Neural cell (in vitro differentiated cells): ENCODE results near the gene LMCD1. TPM values are rescaled to one million over a fixed set of nuclear protein-coding genes. Genes with fewer than 3 reads are reported as not detected.

Experiments
- H2AFZ ChIP-seq: fragments of 200-600, 300-800 bp; sonication (generic), shearing (Covaris generic); 2 replicates; pipeline ENCODE4 v1.6.0; 2014; ENCODE audit warnings: low read depth, mild to moderate bottlenecking, antibody characterized with exemption, low read length, moderate library complexity
- H3F3A ChIP-seq: fragments of 200-600 bp; shearing (Covaris generic); 2 replicates; pipeline ENCODE4 v1.6.1; 2016; ENCODE audit warnings: mild to moderate bottlenecking, moderate library complexity, mixed read lengths, antibody characterized with exemption, low read length; ENCODE audit not compliant: insufficient read depth, poor library complexity, severe bottlenecking
- H3K27ac ChIP-seq: fragments of 200-600, 300-800 bp; sonication (generic), shearing (Covaris generic); 2 replicates; pipeline ENCODE4 v1.5.1; 2014; ENCODE audit warnings: mild to moderate bottlenecking, low read length, moderate library complexity
- H3K27me3 ChIP-seq: fragments of 300-800, 200-600 bp; sonication (generic), shearing (Covaris generic); 2 replicates; pipeline ENCODE4 v1.6.0; 2014; ENCODE audit warnings: mild to moderate bottlenecking, low read depth, low read length, moderate library complexity; ENCODE audit not compliant: insufficient read depth
- H3K36me3 ChIP-seq: fragments of 300-800, 200-600 bp; sonication (generic), shearing (Covaris generic); 2 replicates; pipeline ENCODE4 v1.5.1; 2014; ENCODE audit warnings: mild to moderate bottlenecking, antibody characterized with exemption, low read length, moderate library complexity; ENCODE audit not compliant: insufficient read depth
- H3K4me2 ChIP-seq: fragments of 300-800, 200-600 bp; sonication (generic), shearing (Covaris generic); 2 replicates; pipeline ENCODE4 v1.6.0; 2014; ENCODE audit warnings: mild to moderate bottlenecking, low read length
- H3K4me3 ChIP-seq: fragments of 300-800, 200-600 bp; sonication (generic), shearing (Covaris generic); 2 replicates; pipeline ENCODE4 v1.5.1; 2014; ENCODE audit warnings: mild to moderate bottlenecking, low read length, moderate library complexity
- H3K79me2 ChIP-seq: fragments of 200-600 bp; shearing (Covaris generic); replicated peaks from 2 replicates; pipeline ENCODE4 v1.6.0; 2014; ENCODE audit warnings: mild to moderate bottlenecking, low read length, moderate library complexity; ENCODE audit not compliant: insufficient read depth
- H3K9ac ChIP-seq: fragments of 300-800, 200-600 bp; sonication (generic), shearing (Covaris generic); 2 replicates; pipeline ENCODE4 v1.6.1; 2016; ENCODE audit warnings: mild to moderate bottlenecking, low read length, mixed read lengths
- H3K9me2 ChIP-seq: fragments of 200-600 bp; shearing (Covaris generic); 2 replicates; pipeline ENCODE4 v1.6.1; 2016; ENCODE audit warnings: mild to moderate bottlenecking, low read length, mixed read lengths; ENCODE audit not compliant: insufficient read depth
- H3K9me3 ChIP-seq: fragments of 200-600, 300-800 bp; sonication (generic), shearing (Covaris generic); 2 replicates; pipeline ENCODE4 v1.6.1; 2016; ENCODE audit warnings: mild to moderate bottlenecking, mixed run types, low read length, moderate library complexity, mixed read lengths
- H4K20me1 ChIP-seq: fragments of 200-600 bp; shearing (Covaris generic); 2 replicates; pipeline ENCODE4 v1.6.1; 2016; ENCODE audit warnings: mild to moderate bottlenecking, mixed run types; ENCODE audit not compliant: insufficient read depth
- EP300 ChIP-seq: fragments of 450-650 bp; conservative IDR thresholded peaks from 2 replicates; pipeline ENCODE4 v1.6.1; 2014; ENCODE audit warnings: antibody characterized with exemption, mild to moderate bottlenecking, moderate library complexity; ENCODE audit not compliant: poor library complexity, severe bottlenecking
- EZH2 ChIP-seq: fragments of 200-600, 300-800 bp; shearing (Covaris generic), sonication (generic); IDR thresholded peaks from 2 replicates; pipeline ENCODE4 v1.6.1; 2014; ENCODE audit warnings: antibody characterized with exemption, low read length, borderline replicate concordance, mild to moderate bottlenecking; ENCODE audit not compliant: insufficient read depth, poor library complexity, severe bottlenecking
- MXI1 ChIP-seq: fragments of 450-650 bp; conservative IDR thresholded peaks from 2 replicates; pipeline ENCODE4 v1.6.1; 2014; ENCODE audit warnings: antibody characterized with exemption, mild to moderate bottlenecking; ENCODE audit not compliant: poor library complexity, severe bottlenecking
- POLR2AphosphoS5 ChIP-seq: IDR thresholded peaks from 2 replicates; pipeline ENCODE4 v1.6.1; 2012
- RAD21 ChIP-seq: fragments of 450-650 bp; conservative IDR thresholded peaks from 2 replicates; pipeline ENCODE4 v1.6.1; 2014; ENCODE audit warnings: antibody characterized with exemption, mild to moderate bottlenecking, moderate library complexity
- SMC3 ChIP-seq: fragments of 450-650 bp; conservative IDR thresholded peaks from 2 replicates; pipeline ENCODE4 v1.6.1; 2014; ENCODE audit warnings: antibody characterized with exemption, mild to moderate bottlenecking, moderate library complexity; ENCODE audit not compliant: poor library complexity
- TAF1 ChIP-seq: IDR thresholded peaks from 2 replicates; pipeline ENCODE4 v1.6.1; 2012; ENCODE audit warnings: low read depth
- polyA plus RNA-seq: library from polyadenylated mRNA; depleted of rRNA; stranded (reverse); fragments of >200 nt; gene quantifications from 2 replicates; pipeline ENCODE4 v1.2.3, GENCODE V29; 2014
- TF ChIP-seq, protein P1 (sequence below): IDR thresholded peaks from 2 replicates; pipeline ENCODE4 v1.6.1; 2012; ENCODE audit warnings: borderline replicate concordance
- TF ChIP-seq, protein P2 (sequence below): fragments of 450-650 bp; IDR thresholded peaks from 2 replicates; pipeline ENCODE4 v1.5.1; 2014; ENCODE audit warnings: antibody characterized with exemption, mild to moderate bottlenecking, moderate library complexity; ENCODE audit not compliant: poor library complexity, severe bottlenecking

LMCD1 gene
- polyA plus RNA-seq, 1 donor from 2014 or later: 3.5 TPM

DNA sequence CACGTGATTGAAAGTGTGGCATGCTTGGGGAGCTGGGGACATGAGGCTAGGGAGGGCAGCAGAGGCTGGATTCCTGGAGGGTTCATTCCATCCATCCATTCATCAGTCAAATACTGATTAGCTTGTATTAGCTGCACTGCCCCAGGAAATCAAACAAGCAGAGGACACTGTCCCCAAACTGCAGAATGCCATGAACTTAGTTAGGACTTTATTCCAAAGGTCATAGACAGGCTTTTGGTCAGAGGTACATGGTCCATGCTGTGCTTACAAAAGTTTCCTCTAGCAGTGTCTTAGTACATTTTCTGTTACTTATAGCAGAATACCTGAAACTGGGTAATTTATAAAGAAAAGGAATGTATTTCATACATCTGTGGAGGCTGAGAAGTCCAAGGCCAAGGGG is 47.7 kb downstream of the LMCD1 start:
- no peak overlapping the region for H3K4me3 ChIP-seq
- no peaks in the 10 kb centered on the region for H3K9me2 ChIP-seq
- no peak overlapping the region for H2AFZ ChIP-seq
- no peaks in the 10 kb centered on the region for H4K20me1 ChIP-seq
- H3F3A ChIP-seq: no peaks in the 10 kb centered on the region
- H3K36me3 ChIP-seq: no peaks in the 10 kb centered on the region
- no peak overlapping the region for H3K9ac ChIP-seq
- H3K79me2 ChIP-seq: no peaks in the 10 kb centered on the region
- H3K27ac ChIP-seq: no peak overlapping the region
- H3K27me3 ChIP-seq: no peaks in the 10 kb centered on the region
- H3K4me2 ChIP-seq: no peak overlapping the region
- TF ChIP-seq, protein P1, sequence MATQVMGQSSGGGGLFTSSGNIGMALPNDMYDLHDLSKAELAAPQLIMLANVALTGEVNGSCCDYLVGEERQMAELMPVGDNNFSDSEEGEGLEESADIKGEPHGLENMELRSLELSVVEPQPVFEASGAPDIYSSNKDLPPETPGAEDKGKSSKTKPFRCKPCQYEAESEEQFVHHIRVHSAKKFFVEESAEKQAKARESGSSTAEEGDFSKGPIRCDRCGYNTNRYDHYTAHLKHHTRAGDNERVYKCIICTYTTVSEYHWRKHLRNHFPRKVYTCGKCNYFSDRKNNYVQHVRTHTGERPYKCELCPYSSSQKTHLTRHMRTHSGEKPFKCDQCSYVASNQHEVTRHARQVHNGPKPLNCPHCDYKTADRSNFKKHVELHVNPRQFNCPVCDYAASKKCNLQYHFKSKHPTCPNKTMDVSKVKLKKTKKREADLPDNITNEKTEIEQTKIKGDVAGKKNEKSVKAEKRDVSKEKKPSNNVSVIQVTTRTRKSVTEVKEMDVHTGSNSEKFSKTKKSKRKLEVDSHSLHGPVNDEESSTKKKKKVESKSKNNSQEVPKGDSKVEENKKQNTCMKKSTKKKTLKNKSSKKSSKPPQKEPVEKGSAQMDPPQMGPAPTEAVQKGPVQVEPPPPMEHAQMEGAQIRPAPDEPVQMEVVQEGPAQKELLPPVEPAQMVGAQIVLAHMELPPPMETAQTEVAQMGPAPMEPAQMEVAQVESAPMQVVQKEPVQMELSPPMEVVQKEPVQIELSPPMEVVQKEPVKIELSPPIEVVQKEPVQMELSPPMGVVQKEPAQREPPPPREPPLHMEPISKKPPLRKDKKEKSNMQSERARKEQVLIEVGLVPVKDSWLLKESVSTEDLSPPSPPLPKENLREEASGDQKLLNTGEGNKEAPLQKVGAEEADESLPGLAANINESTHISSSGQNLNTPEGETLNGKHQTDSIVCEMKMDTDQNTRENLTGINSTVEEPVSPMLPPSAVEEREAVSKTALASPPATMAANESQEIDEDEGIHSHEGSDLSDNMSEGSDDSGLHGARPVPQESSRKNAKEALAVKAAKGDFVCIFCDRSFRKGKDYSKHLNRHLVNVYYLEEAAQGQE: no peak
- TF ChIP-seq RAD21: no peak
- no peak for TF ChIP-seq TAF1
- TF ChIP-seq MXI1: no peak
- TF ChIP-seq, protein P2, sequence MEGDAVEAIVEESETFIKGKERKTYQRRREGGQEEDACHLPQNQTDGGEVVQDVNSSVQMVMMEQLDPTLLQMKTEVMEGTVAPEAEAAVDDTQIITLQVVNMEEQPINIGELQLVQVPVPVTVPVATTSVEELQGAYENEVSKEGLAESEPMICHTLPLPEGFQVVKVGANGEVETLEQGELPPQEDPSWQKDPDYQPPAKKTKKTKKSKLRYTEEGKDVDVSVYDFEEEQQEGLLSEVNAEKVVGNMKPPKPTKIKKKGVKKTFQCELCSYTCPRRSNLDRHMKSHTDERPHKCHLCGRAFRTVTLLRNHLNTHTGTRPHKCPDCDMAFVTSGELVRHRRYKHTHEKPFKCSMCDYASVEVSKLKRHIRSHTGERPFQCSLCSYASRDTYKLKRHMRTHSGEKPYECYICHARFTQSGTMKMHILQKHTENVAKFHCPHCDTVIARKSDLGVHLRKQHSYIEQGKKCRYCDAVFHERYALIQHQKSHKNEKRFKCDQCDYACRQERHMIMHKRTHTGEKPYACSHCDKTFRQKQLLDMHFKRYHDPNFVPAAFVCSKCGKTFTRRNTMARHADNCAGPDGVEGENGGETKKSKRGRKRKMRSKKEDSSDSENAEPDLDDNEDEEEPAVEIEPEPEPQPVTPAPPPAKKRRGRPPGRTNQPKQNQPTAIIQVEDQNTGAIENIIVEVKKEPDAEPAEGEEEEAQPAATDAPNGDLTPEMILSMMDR: no peak
- no peak for TF ChIP-seq POLR2AphosphoS5
- TF ChIP-seq EZH2: no peak
- TF ChIP-seq EP300: no peak
- TF ChIP-seq SMC3: no peak
- H3K9me3 ChIP-seq: no peaks in the 10 kb centered on the region

DNA sequence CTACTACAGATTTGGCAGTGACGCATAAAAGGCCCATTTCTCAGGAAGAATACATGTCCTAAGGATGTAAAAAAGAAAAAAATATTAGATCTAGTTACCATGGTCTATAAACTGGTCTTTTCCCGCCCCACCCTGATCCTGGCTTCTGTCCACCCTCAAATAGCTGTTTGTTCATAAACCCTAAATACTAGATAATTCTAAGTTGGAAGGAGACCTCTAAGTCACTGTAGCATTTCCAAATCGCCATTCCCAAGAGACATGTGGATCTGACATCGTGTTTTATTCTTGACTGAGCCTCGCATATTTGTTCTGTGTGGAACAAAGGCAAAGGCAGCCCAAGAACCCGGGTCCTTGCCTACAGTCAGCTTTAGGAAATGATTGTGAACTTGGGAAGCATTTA is 49.0 kb downstream of the LMCD1 start:
- Histone ChIP-seq H3K4me3 (no peak overlapping the region), H3K9ac (no peak overlapping the region), H3K4me2 (no peak overlapping the region), H3K27me3 (no peaks in the 10 kb centered on the region), H3F3A (no peaks in the 10 kb centered on the region), H3K36me3 (no peaks in the 10 kb centered on the region), H3K79me2 (no peaks in the 10 kb centered on the region), H3K9me2 (no peaks in the 10 kb centered on the region), H3K9me3 (no peaks in the 10 kb centered on the region), H3K27ac (no peak overlapping the region), H4K20me1 (no peaks in the 10 kb centered on the region), H2AFZ (no peak overlapping the region)
- TF ChIP-seq SMC3 (no peak), RAD21 (no peak), MXI1 (no peak), EP300 (no peak), POLR2AphosphoS5 (no peak), TAF1 (no peak), EZH2 (no peak)
- TF ChIP-seq, protein P1: no peak
- TF ChIP-seq, protein P2: no peak
